WTC11 (cell line): ENCODE results near the gene GRIN2A.

ENCODE experiments used
- ATF1 ChIP-seq: sonication (generic); formaldehyde crosslinking; IDR thresholded peaks from 2 replicates; pipeline ENCODE4 v1.8.1; 2023; ENCODE audit warnings: mild to moderate bottlenecking, moderate library complexity, missing genetic modification reagents
- CTCF ChIP-seq: fragments of 200-600 bp; IDR thresholded peaks from 2 replicates; pipeline ENCODE4 v1.8.0; 2022; ENCODE audit warnings: antibody characterized with exemption
- E2F1 ChIP-seq: sonication (generic); formaldehyde crosslinking; IDR thresholded peaks from 2 replicates; pipeline ENCODE4 v1.8.0; 2022; ENCODE audit warnings: mild to moderate bottlenecking, missing genetic modification reagents
- ELF4 ChIP-seq: sonication (generic); formaldehyde crosslinking; IDR thresholded peaks from 2 replicates; pipeline ENCODE4 v1.8.1; 2022; ENCODE audit warnings: low read depth, mild to moderate bottlenecking, moderate library complexity, missing genetic modification reagents
- EMX1 ChIP-seq: fragments of 250-450 bp; sonication (Bioruptor Pico); IDR thresholded peaks from 2 replicates; pipeline ENCODE4 v1.8.0; 2021; ENCODE audit warnings: mild to moderate bottlenecking
- FOXP4 ChIP-seq: sonication (generic); formaldehyde crosslinking; IDR thresholded peaks from 2 replicates; pipeline ENCODE4 v1.8.0; 2022; ENCODE audit warnings: mild to moderate bottlenecking, missing genetic modification reagents
- IRF2 ChIP-seq: sonication (generic); formaldehyde crosslinking; IDR thresholded peaks from 2 replicates; pipeline ENCODE4 v1.8.0; 2022; ENCODE audit warnings: low read depth, missing genetic modification reagents, borderline replicate concordance
- MAX ChIP-seq: sonication (generic); formaldehyde crosslinking; IDR thresholded peaks from 2 replicates; pipeline ENCODE4 v1.8.0; 2022; ENCODE audit warnings: mild to moderate bottlenecking, missing genetic modification reagents
- NFE2L1 ChIP-seq: sonication (generic); formaldehyde crosslinking; IDR thresholded peaks from 2 replicates; pipeline ENCODE4 v1.8.1; 2023; ENCODE audit warnings: missing genetic modification reagents
- SMAD4 ChIP-seq: sonication (generic); formaldehyde crosslinking; IDR thresholded peaks from 2 replicates; pipeline ENCODE4 v1.8.0; 2022; ENCODE audit warnings: mild to moderate bottlenecking, missing genetic modification reagents
- ZNF121 ChIP-seq: sonication (generic); formaldehyde crosslinking; IDR thresholded peaks from 2 replicates; pipeline ENCODE4 v1.8.0; 2023; ENCODE audit warnings: missing genetic modification reagents
- ZNF317 ChIP-seq: sonication (generic); formaldehyde crosslinking; IDR thresholded peaks from 2 replicates; pipeline ENCODE4 v1.8.1; 2023; ENCODE audit warnings: low read depth, mild to moderate bottlenecking, moderate library complexity, missing genetic modification reagents, borderline replicate concordance
- TF ChIP-seq, protein P1 (sequence below): fragments of 250-450 bp; sonication (Bioruptor Pico); IDR thresholded peaks from 2 replicates; pipeline ENCODE4 v2.1.2; 2022; ENCODE audit warnings: mild to moderate bottlenecking, moderate library complexity

GRCh38 chr16:10069374-10069773, 112.9 kb downstream of the GRIN2A start:
- TF ChIP-seq CTCF (no peak), ATF1 (CRISPR knock-in tag) (no peak), EMX1 (no peak), MAX (CRISPR knock-in tag) (no peak), ZNF121 (no peak), FOXP4 (CRISPR knock-in tag) (no peak), ZNF317 (CRISPR knock-in tag) (no peak), NFE2L1 (no peak), E2F1 (no peak), IRF2 (CRISPR knock-in tag) (no peak), ELF4 (no peak), SMAD4 (CRISPR knock-in tag) (no peak)
- TF ChIP-seq, protein P1, sequence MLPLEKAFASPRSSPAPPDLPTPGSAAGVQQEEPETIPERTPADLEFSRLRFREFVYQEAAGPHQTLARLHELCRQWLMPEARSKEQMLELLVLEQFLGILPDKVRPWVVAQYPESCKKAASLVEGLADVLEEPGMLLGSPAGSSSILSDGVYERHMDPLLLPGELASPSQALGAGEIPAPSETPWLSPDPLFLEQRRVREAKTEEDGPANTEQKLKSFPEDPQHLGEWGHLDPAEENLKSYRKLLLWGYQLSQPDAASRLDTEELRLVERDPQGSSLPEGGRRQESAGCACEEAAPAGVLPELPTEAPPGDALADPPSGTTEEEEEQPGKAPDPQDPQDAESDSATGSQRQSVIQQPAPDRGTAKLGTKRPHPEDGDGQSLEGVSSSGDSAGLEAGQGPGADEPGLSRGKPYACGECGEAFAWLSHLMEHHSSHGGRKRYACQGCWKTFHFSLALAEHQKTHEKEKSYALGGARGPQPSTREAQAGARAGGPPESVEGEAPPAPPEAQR (CRISPR knock-in tag), result no peak
